Head of caudate nucleus (tissue), 42 donors: ENCODE measurements around the gene DUSP9.

ENCODE experiments used
- DNase-seq, 42 donors: peaks; one replicate each; pipeline versions ENCODE4 v3.0.0 to v3.0.0-alpha.2; 2020 to 2021; ENCODE audit warnings: mixed read lengths in 7 of 42
- intact Hi-C: fragments of 100-400 bp; cut with DNase I; formaldehyde crosslinking; loops from one replicate; pipeline ENCODE4 v1.15.0; 2022

Gene DUSP9

GRCh38 chrX:153646620-153647373 is at the start of gene DUSP9:
DUSP9 (plus strand) TSS chrX:153647203; CDS start chrX:153647954, 751 bp downstream.
- peak in 8 of 42 donors; percentile 4 to 41 (median 19) for DNase-seq

GRCh38 chrX:153598541-153599191 is 48.3 kb upstream of the DUSP9 start, which contains the start of gene CCNQ:
CCNQ (minus strand) TSS chrX:153599139; CDS start chrX:153599073, 66 bp downstream.
- DNase-seq, result peak in 12 of 42 donors; percentile 8 to 38 (median 27)
- intact Hi-C loops, result no loop called here

More at GRCh38 chrX:153646620-153647373, at the start of gene DUSP9:
- intact Hi-C loops, result no loop called here

- peak; percentile 63 to 92 (median 86) for DNase-seq
- intact Hi-C loops, result no loop called here
Measured at GRCh38 chrX:153599192-153600031, 47.6 kb upstream of the DUSP9 start.

- intact Hi-C loops, result no loop called here
- peak in 2 of 42 donors; percentile 4 to 17 for DNase-seq
Measured at GRCh38 chrX:153600032-153600373, 47.0 kb upstream of the DUSP9 start.

GRCh38 chrX:153600921-153601320 is 46.1 kb upstream of the DUSP9 start:
- intact Hi-C loops, result no loop called here
- DNase-seq, result peak in 3 of 42 donors; percentile 1 to 26 (median 8)

- intact Hi-C loops, result no loop called here
- peak in 2 of 42 donors; percentile 3 to 7 for DNase-seq
Measured at GRCh38 chrX:153601511-153602110, 45.4 kb upstream of the DUSP9 start.

- intact Hi-C loops, result no loop called here
- DNase-seq, result peak in 2 of 42 donors; percentile 0 to 4
Measured at GRCh38 chrX:153602601-153603000, 44.4 kb upstream of the DUSP9 start.

GRCh38 chrX:153603131-153603656 is 43.8 kb upstream of the DUSP9 start:
- intact Hi-C loops, result no loop called here

GRCh38 chrX:153604666-153605380 is 42.2 kb upstream of the DUSP9 start:
- DNase-seq, result peak in 3 of 42 donors; percentile 0 to 15 (median 13)
- intact Hi-C loops, result loop anchor here (5.0 kb wide), 1 partner anchor 62 kb away; no protein-coding TSS in a partner anchor

More at GRCh38 chrX:153603131-153603656, 43.8 kb upstream of the DUSP9 start:
- DNase-seq, result peak in 3 of 42 donors; percentile 3 to 19 (median 6)

GRCh38 chrX:153606503-153606902 is 40.5 kb upstream of the DUSP9 start:
- intact Hi-C loops, result loop anchor here (5.0 kb wide), 1 partner anchor 61 kb away; no protein-coding TSS in a partner anchor
- DNase-seq, result peak in 2 of 42 donors; percentile 0 to 3

- intact Hi-C loops, result loop anchor here (5.0 kb wide), 1 partner anchor 59 kb away; no protein-coding TSS in a partner anchor
- peak in 2 of 42 donors; percentile 0 to 5 for DNase-seq
Measured at GRCh38 chrX:153608376-153608775, 38.6 kb upstream of the DUSP9 start.

- intact Hi-C loops, result loop anchor here (5.0 kb wide), 1 partner anchor 58 kb away; no protein-coding TSS in a partner anchor
- no peak for DNase-seq
Measured at GRCh38 chrX:153608806-153609205, 38.2 kb upstream of the DUSP9 start.

- intact Hi-C loops, result loop anchor here (5.0 kb wide), 1 partner anchor 57 kb away; no protein-coding TSS in a partner anchor
- peak; percentile 60 to 91 (median 82) for DNase-seq
Measured at GRCh38 chrX:153609917-153610835, 36.8 kb upstream of the DUSP9 start.

- intact Hi-C loops, result no loop called here
- peak in 2 of 42 donors; percentile 18 to 41 for DNase-seq
Measured at GRCh38 chrX:153610836-153611213, 36.2 kb upstream of the DUSP9 start.

- peak in 1 of 42 donors; percentile 10 for DNase-seq
- intact Hi-C loops, result no loop called here
Measured at GRCh38 chrX:153611298-153612095, 35.5 kb upstream of the DUSP9 start.

- DNase-seq, result no peak
- intact Hi-C loops, result no loop called here
Measured at GRCh38 chrX:153612413-153612812, 34.6 kb upstream of the DUSP9 start.
